CD4-positive, alpha-beta T cell treated with Interleukin-15 for 4 hours (primary cell): ENCODE results near the gene ZNF606.
"Not testable (repeated sequence)": the region's sequence is repeated elsewhere in the genome, so short reads cannot be mapped to it uniquely, and the experiment has no call there.

Experiments
- DNase-seq: peaks from one replicate; pipeline ENCODE4 v3.0.0-alpha.2; 2020; ENCODE audit warnings: low spot score

Gene ZNF606

GRCh38 chr19:58009666-58010301, 7.2 kb upstream of the ZNF606 start:
- DNase-seq, result peak; percentile 55

- DNase-seq, result no peak
Observed at GRCh38 chr19:58009301-58009665, 6.7 kb upstream of the ZNF606 start.

GRCh38 chr19:58008877-58009276, 6.3 kb upstream of the ZNF606 start:
- not testable (repeated sequence) for DNase-seq

- DNase-seq, result no peak
Observed at GRCh38 chr19:58007285-58007684, 4.7 kb upstream of the ZNF606 start.

GRCh38 chr19:58003174-58003828, 681 bp upstream of the ZNF606 start:
- no peak for DNase-seq

GRCh38 chr19:58001895-58002369, 688 bp downstream of the ZNF606 start:
- peak; percentile 1 for DNase-seq

GRCh38 chr19:58000677-58001076, 1.9 kb downstream of the ZNF606 start:
- DNase-seq, result no peak

GRCh38 chr19:57992841-57993240, 9.8 kb downstream of the ZNF606 start:
- no peak for DNase-seq

GRCh38 chr19:57978586-57979289, 23.9 kb downstream of the ZNF606 start:
- DNase-seq, result no peak

GRCh38 chr19:57974434-57974833, 28.2 kb downstream of the ZNF606 start, which contains the start of gene C19orf18:
Gene C19orf18 (minus strand): TSS chr19:57974534. CDS start chr19:57974432, 102 bp downstream.
- DNase-seq, result no peak

- no peak for DNase-seq
Observed at GRCh38 chr19:57964761-57965160, 37.9 kb downstream of the ZNF606 start.

GRCh38 chr19:57961785-57962184, 40.8 kb downstream of the ZNF606 start:
- no peak for DNase-seq

- no peak for DNase-seq
Observed at GRCh38 chr19:57954996-57955395, 47.6 kb downstream of the ZNF606 start.

- DNase-seq, result no peak
Observed at GRCh38 chr19:57949702-57950101, 52.9 kb downstream of the ZNF606 start.

- DNase-seq, result no peak
Observed at GRCh38 chr19:57949296-57949695, 53.3 kb downstream of the ZNF606 start.

- DNase-seq, result peak; percentile 91
Observed at GRCh38 chr19:57947419-57948134, 55.0 kb downstream of the ZNF606 start, which contains the start of gene ZNF256. Gene ZNF256 (minus strand): TSS chr19:57947706. CDS start chr19:57947474, 232 bp downstream.

- no peak for DNase-seq
Observed at GRCh38 chr19:57947088-57947418, 55.6 kb downstream of the ZNF606 start.

- DNase-seq, result no peak
Observed at GRCh38 chr19:57946316-57946715, 56.3 kb downstream of the ZNF606 start.

GRCh38 chr19:57941593-57941992, 61.0 kb downstream of the ZNF606 start:
- DNase-seq, result no peak

- no peak for DNase-seq
Observed at GRCh38 chr19:57935731-57936130, 66.9 kb downstream of the ZNF606 start.

GRCh38 chr19:57934820-57935665, 67.6 kb downstream of the ZNF606 start, which contains the start of gene ZNF418:
Gene ZNF418 (minus strand): TSS chr19:57935402. CDS start chr19:57933822, 1,580 bp downstream.
- peak; percentile 57 for DNase-seq
